ENCODE data around the gene ZNF385C.
"Not testable (repeated sequence)": the region's sequence is repeated elsewhere in the genome, so short reads cannot be mapped to it uniquely, and the experiment has no call there.

Gene ZNF385C

GRCh38 chr17:42097691-42098631, at the start of gene ZNF385C:
Gene ZNF385C (minus strand): TSS chr17:42098473. CDS start chr17:42063056, 35,417 bp downstream.
- no peak for FAIRE-seq

GRCh38 chr17:42146911-42147607, 48.8 kb upstream of the ZNF385C start:
- FAIRE-seq: no peak

- not testable (repeated sequence) for FAIRE-seq
Measured at GRCh38 chr17:42143138-42143537, 44.9 kb upstream of the ZNF385C start.

- no peak for FAIRE-seq
Measured at GRCh38 chr17:42142371-42142896, 44.2 kb upstream of the ZNF385C start.

GRCh38 chr17:42141382-42141781, 43.1 kb upstream of the ZNF385C start:
- FAIRE-seq: no peak

- not testable (repeated sequence) for FAIRE-seq
Measured at GRCh38 chr17:42140690-42141089, 42.4 kb upstream of the ZNF385C start.

GRCh38 chr17:42138749-42139492, 40.6 kb upstream of the ZNF385C start:
- no peak for FAIRE-seq

- FAIRE-seq: no peak
Measured at GRCh38 chr17:42136654-42137051, 38.4 kb upstream of the ZNF385C start.

GRCh38 chr17:42135664-42136653, 37.7 kb upstream of the ZNF385C start:
- FAIRE-seq: no peak

GRCh38 chr17:42135151-42135550, 36.9 kb upstream of the ZNF385C start:
- FAIRE-seq: no peak

- no peak for FAIRE-seq
Measured at GRCh38 chr17:42133461-42134041, 35.3 kb upstream of the ZNF385C start.

GRCh38 chr17:42132941-42133340, 34.7 kb upstream of the ZNF385C start:
- no peak for FAIRE-seq

GRCh38 chr17:42131981-42132432, 33.7 kb upstream of the ZNF385C start:
- no peak for FAIRE-seq

- no peak for FAIRE-seq
Measured at GRCh38 chr17:42131232-42131631, 33.0 kb upstream of the ZNF385C start.

- FAIRE-seq: no peak
Measured at GRCh38 chr17:42130310-42130936, 32.1 kb upstream of the ZNF385C start.

- FAIRE-seq: no peak
Measured at GRCh38 chr17:42129109-42129837, 31.0 kb upstream of the ZNF385C start.

GRCh38 chr17:42127414-42127813, 29.1 kb upstream of the ZNF385C start:
- no peak for FAIRE-seq

- no peak for FAIRE-seq
Measured at GRCh38 chr17:42126836-42127235, 28.6 kb upstream of the ZNF385C start.

GRCh38 chr17:42125565-42125964, 27.3 kb upstream of the ZNF385C start:
- FAIRE-seq: no peak

GRCh38 chr17:42124256-42124655, 26.0 kb upstream of the ZNF385C start:
- FAIRE-seq: no peak
